ENCODE data around the gene TOP3A.
"Not testable (repeated sequence)": the region's sequence is repeated elsewhere in the genome, so short reads cannot be mapped to it uniquely, and the experiment has no call there.

The TOP3A gene

DNA sequence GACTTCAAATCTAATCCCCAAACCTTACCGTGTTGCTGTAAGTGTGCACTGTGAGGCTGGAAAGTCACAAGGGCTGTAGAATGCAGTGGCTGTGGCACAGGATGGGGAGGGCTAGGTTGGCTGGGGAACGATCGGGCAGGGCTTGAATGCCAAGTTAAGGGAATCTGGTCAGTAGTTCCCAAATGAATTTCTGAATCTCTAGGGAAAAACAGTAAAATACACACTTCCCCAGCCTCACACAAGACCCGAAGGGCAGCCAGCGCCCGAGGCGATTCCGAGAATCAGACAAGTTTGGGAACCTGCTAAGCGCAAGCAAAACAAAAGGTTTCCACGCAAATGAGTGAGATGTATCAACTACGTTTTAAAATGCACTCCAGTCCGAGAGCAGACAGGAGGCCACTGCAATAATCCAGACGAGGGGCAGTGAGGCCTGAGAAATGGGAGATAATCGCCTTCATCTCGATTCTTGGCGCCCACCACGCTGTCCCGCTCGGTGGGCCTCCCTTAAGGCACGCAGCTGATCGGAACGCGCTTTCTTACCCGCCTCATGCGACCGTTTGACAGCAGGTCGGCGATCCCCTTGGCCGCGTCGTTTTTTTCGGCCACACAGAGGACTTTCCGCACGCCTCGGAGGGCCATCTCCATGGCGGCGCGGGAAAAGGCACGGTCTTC, 599 bp downstream of the TOP3A start:
- Histone ChIP-seq H3K79me2 (ENCODE audit: control insufficient read depth, low read length) (peaks cover 94% of the 10 kb centered on the region), H3K36me3 (ENCODE audit: control insufficient read depth, low read length) (peaks cover 69% of the 10 kb centered on the region), H3K4me1 (ENCODE audit: control insufficient read depth, low read length) (peaks cover 49% of the 10 kb centered on the region), H3F3A (ENCODE audit: control insufficient read depth, insufficient read depth) (no peaks in the 10 kb centered on the region), H3K27ac (ENCODE audit: low read depth, low read length) (peak overlapping the region; percentile 81), H3K9me3 (ENCODE audit: control insufficient read depth, insufficient read depth, low read length) (no peaks in the 10 kb centered on the region), H3K4me3 (ENCODE audit: low read length) (peak overlapping the region; percentile 94), H3K4me2 (ENCODE audit: low read length) (peak overlapping the region; percentile 70), H4K20me1 (ENCODE audit: control insufficient read depth, insufficient read depth, low read depth, low read length) (peaks cover 19% of the 10 kb centered on the region; the same call in 1 of the 2 replicates), H3K27me3 (ENCODE audit: control insufficient read depth, low read length) (no peaks in the 10 kb centered on the region), H3K9me2 (replicated peaks; ENCODE audit: control insufficient read depth, low read length) (no peaks in the 10 kb centered on the region)
- TF ChIP-seq, protein P1, sequence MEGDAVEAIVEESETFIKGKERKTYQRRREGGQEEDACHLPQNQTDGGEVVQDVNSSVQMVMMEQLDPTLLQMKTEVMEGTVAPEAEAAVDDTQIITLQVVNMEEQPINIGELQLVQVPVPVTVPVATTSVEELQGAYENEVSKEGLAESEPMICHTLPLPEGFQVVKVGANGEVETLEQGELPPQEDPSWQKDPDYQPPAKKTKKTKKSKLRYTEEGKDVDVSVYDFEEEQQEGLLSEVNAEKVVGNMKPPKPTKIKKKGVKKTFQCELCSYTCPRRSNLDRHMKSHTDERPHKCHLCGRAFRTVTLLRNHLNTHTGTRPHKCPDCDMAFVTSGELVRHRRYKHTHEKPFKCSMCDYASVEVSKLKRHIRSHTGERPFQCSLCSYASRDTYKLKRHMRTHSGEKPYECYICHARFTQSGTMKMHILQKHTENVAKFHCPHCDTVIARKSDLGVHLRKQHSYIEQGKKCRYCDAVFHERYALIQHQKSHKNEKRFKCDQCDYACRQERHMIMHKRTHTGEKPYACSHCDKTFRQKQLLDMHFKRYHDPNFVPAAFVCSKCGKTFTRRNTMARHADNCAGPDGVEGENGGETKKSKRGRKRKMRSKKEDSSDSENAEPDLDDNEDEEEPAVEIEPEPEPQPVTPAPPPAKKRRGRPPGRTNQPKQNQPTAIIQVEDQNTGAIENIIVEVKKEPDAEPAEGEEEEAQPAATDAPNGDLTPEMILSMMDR (IDR thresholded peaks at IDR 0.05; ENCODE audit: low read depth, low read length, poor library complexity, severe bottlenecking) = no peak
- no peak for TF ChIP-seq EZH2phosphoT487 (IDR thresholded peaks at IDR 0.05; ENCODE audit: borderline replicate concordance, low read length)

DNA sequence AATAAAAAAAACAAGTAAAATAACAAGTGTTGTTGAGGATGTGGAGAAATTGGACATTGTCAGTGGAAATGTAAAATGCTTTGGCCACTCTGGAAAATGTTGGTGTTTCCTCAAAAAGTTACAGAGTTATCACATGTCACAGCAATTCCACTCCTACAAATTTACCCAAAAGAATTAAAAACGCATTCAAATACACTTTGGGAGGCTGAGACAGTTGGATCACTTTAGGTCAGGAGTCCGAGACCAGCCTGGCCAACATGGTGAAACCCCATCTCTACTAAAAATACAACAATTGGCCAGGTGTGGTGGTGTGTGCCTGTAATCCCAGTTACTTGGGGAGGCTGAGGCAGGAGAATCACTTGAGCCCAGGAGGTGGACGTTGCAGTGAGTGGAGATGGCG, 5.6 kb downstream of the TOP3A start:
- Histone ChIP-seq H3K27me3 (ENCODE audit: control insufficient read depth, low read length) (no peaks in the 10 kb centered on the region), H3K36me3 (ENCODE audit: control insufficient read depth, low read length) (peaks cover 69% of the 10 kb centered on the region), H3K9me2 (replicated peaks; ENCODE audit: control insufficient read depth, low read length) (no peaks in the 10 kb centered on the region), H3K4me1 (ENCODE audit: control insufficient read depth, low read length) (peaks cover 19% of the 10 kb centered on the region), H4K20me1 (ENCODE audit: control insufficient read depth, insufficient read depth, low read depth, low read length) (peaks cover 14% of the 10 kb centered on the region; the same call in 1 of the 2 replicates), H3K9me3 (ENCODE audit: control insufficient read depth, insufficient read depth, low read length) (no peaks in the 10 kb centered on the region), H3K4me2 (ENCODE audit: low read length) (no peak overlapping the region), H3K27ac (ENCODE audit: low read depth, low read length) (no peak overlapping the region), H3F3A (ENCODE audit: control insufficient read depth, insufficient read depth) (no peaks in the 10 kb centered on the region), H3K4me3 (ENCODE audit: low read length) (no peak overlapping the region), H3K79me2 (ENCODE audit: control insufficient read depth, low read length) (peaks cover 55% of the 10 kb centered on the region)
- no peak for TF ChIP-seq EZH2phosphoT487 (IDR thresholded peaks at IDR 0.05; ENCODE audit: borderline replicate concordance, low read length)
- TF ChIP-seq, protein P1 (IDR thresholded peaks at IDR 0.05; ENCODE audit: low read depth, low read length, poor library complexity, severe bottlenecking) = no peak

DNA sequence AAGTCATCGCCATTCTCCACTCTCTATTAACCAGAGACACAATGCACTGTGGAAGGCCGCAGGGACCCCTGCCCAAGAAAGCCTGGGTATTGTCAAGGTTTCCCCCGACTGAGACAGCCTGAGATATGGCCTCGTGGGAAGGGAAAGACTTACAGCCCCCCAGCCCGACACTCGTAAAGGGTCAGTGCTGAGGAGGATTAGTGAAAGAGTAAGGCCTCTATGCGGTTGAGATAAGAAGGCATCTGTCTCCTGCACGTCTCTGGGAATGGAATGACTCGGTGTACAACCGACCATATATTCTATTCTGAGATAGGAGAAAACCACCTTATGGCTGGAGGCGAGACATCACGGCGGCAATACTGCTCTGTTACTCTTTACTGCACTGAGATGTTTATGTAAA, 11.6 kb downstream of the TOP3A start:
- H3K9me3 ChIP-seq (ENCODE audit: control insufficient read depth, insufficient read depth, low read length); H4K20me1 ChIP-seq (ENCODE audit: control insufficient read depth, insufficient read depth, low read depth, low read length); H3K4me3 ChIP-seq (ENCODE audit: low read length); H3K4me1 ChIP-seq (ENCODE audit: control insufficient read depth, low read length); H3K4me2 ChIP-seq (ENCODE audit: low read length); H3K79me2 ChIP-seq (ENCODE audit: control insufficient read depth, low read length); H3K27ac ChIP-seq (ENCODE audit: low read depth, low read length); H3K27me3 ChIP-seq (ENCODE audit: control insufficient read depth, low read length); H3K9me2 ChIP-seq (replicated peaks; ENCODE audit: control insufficient read depth, low read length); H3F3A ChIP-seq (ENCODE audit: control insufficient read depth, insufficient read depth): not testable (repeated sequence)
- peaks cover 69% of the 10 kb centered on the region for H3K36me3 ChIP-seq (ENCODE audit: control insufficient read depth, low read length)

DNA sequence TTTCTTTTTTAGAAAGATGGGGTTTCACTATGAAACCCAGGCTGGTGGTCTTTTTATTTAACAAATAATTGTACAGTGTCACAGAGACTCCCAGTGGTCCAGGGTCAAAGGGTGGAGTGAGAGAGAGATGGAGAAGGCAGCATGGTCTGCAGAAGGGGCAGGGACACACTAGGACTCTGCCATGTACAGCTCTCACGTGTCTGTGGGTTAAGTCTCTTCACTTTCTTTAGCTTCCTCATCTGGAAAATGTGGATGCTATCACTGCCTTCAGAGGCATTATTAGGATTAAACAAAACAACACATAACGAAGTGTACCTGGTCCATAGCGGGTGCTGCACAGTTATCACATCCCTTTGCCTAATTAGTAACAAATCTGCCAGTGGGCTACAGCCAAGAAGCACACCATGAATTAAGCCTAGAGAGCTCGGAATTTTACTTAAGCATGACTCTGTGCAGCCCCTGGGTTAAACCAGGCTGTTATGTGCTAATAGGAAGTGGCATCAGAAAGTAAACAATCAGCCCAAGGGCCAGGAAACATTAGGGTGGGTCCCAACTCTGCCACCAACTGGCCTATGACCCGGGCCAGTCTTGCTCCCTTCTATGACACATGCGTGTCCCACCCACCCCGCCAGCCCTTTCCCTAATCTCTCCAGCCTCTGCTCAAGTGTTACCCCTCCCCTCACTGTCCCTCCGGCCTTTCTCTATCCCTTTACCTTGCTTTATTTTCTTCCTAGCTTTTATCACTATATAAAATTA, 13.9 kb downstream of the TOP3A start:
- no peaks in the 10 kb centered on the region for H3K9me3 ChIP-seq (ENCODE audit: control insufficient read depth, insufficient read depth, low read length)
- H3F3A ChIP-seq (ENCODE audit: control insufficient read depth, insufficient read depth) = no peaks in the 10 kb centered on the region
- H4K20me1 ChIP-seq (ENCODE audit: control insufficient read depth, insufficient read depth, low read depth, low read length) = no peaks in the 10 kb centered on the region
- no peaks in the 10 kb centered on the region for H3K4me1 ChIP-seq (ENCODE audit: control insufficient read depth, low read length)
- H3K4me2 ChIP-seq (ENCODE audit: low read length) = no peak overlapping the region
- peaks cover 60% of the 10 kb centered on the region for H3K36me3 ChIP-seq (ENCODE audit: control insufficient read depth, low read length)
- no peaks in the 10 kb centered on the region for H3K79me2 ChIP-seq (ENCODE audit: control insufficient read depth, low read length)
- no peak overlapping the region for H3K27ac ChIP-seq (ENCODE audit: low read depth, low read length)
- H3K27me3 ChIP-seq (ENCODE audit: control insufficient read depth, low read length) = no peaks in the 10 kb centered on the region
- no peak overlapping the region for H3K4me3 ChIP-seq (ENCODE audit: low read length)
- no peak for TF ChIP-seq EZH2phosphoT487 (IDR thresholded peaks at IDR 0.05; ENCODE audit: borderline replicate concordance, low read length)
- TF ChIP-seq, protein P1 (IDR thresholded peaks at IDR 0.05; ENCODE audit: low read depth, low read length, poor library complexity, severe bottlenecking) = no peak
- no peaks in the 10 kb centered on the region for H3K9me2 ChIP-seq (replicated peaks; ENCODE audit: control insufficient read depth, low read length)

DNA sequence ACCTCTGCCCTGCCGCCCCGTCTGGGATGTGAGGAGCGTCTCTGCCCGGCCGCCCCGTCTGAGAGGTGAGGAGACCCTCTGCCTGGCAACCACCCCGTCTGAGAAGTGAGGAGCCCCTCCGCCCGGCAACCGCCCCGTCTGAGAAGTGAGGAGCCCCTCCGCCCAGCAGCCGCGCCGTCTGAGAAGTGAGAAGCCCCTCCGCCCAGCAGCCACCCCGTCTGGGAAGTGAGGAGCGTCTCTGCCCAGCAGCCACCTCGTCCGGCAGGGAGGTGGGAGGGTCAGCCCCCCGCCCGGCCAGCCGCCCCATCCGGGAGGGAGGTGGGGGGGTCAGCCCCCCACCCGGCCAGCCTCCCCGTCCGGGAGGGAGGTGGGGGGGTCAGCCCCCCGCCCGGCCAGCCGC, 16.7 kb downstream of the TOP3A start:
- H3K9me3 ChIP-seq (ENCODE audit: control insufficient read depth, insufficient read depth, low read length); H3F3A ChIP-seq (ENCODE audit: control insufficient read depth, insufficient read depth); H3K27me3 ChIP-seq (ENCODE audit: control insufficient read depth, low read length); H3K79me2 ChIP-seq (ENCODE audit: control insufficient read depth, low read length); H3K4me1 ChIP-seq (ENCODE audit: control insufficient read depth, low read length); H3K9me2 ChIP-seq (replicated peaks; ENCODE audit: control insufficient read depth, low read length); H4K20me1 ChIP-seq (ENCODE audit: control insufficient read depth, insufficient read depth, low read depth, low read length); H3K4me2 ChIP-seq (ENCODE audit: low read length); H3K27ac ChIP-seq (ENCODE audit: low read depth, low read length); H3K4me3 ChIP-seq (ENCODE audit: low read length): not testable (repeated sequence)
- peaks cover 57% of the 10 kb centered on the region for H3K36me3 ChIP-seq (ENCODE audit: control insufficient read depth, low read length)
